GM19035 (cell line): ENCODE data around the gene CS.
A peak's percentile ranks its signal among the peaks of the same experiment; 100 is the strongest.

ENCODE experiments used
- ATAC-seq: cut with Tn5 transposase; IDR thresholded peaks from one replicate; pipeline ENCODE4 v1.9.1; 2021; ENCODE audit not compliant: unreplicated experiment

CS gene

DNA sequence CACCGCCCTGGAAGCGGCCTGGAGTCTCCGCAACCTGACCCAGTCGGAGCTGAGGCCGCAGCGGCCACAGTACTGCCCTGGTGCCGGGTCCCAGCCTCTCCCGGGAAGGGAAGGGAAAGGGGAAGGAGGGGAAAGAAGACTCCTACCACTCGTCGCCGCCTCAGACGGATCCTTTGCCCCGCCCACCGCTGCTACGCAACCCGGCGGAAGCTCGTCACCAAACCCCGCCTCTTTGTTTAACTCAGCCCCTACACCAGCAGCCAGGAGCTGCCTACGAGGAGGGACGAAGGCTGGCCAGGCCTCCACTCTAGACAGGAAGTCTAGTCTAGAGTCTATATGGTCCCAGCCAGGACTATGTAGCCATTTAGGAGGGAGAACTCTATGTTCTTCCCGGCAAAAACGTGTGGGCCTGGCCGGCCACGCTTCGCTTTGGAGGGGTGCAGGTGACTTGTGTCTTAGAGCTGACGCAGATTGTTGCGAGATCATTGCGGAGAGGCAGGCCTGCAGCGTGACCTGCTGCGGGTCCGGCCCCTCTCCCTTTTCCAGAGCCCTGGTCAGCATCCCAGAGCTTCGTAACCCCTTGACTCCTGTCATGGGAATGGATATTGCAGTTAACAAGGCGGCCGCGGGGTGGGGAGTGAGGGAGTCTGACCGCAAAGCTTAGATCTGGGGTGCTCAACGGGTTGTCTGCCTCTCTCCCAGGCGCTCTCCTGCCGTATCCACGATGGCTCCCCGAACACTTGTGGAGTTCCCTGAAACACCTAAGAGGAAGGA, 78.2 kb downstream of the CS start, which contains the start of gene RNF41:
Gene RNF41 (minus strand): TSS at position 166 of the 774 bp plus-strand sequence. CDS start 7,875 bp downstream, outside the sequence.
- peak; percentile 73 for ATAC-seq
